Neural cell (in vitro differentiated cells): ENCODE results near the gene CERKL. TPM values are rescaled to one million over a fixed set of nuclear protein-coding genes. Genes with fewer than 3 reads are reported as not detected.

ENCODE experiments used
- H2AFZ ChIP-seq: fragments of 200-600, 300-800 bp; sonication (generic), shearing (Covaris generic); 2 replicates; pipeline ENCODE4 v1.6.0; 2014; ENCODE audit warnings: low read depth, mild to moderate bottlenecking, antibody characterized with exemption, low read length, moderate library complexity
- H3F3A ChIP-seq: fragments of 200-600 bp; shearing (Covaris generic); 2 replicates; pipeline ENCODE4 v1.6.1; 2016; ENCODE audit warnings: mild to moderate bottlenecking, moderate library complexity, mixed read lengths, antibody characterized with exemption, low read length; ENCODE audit not compliant: insufficient read depth, poor library complexity, severe bottlenecking
- H3K27ac ChIP-seq: fragments of 200-600, 300-800 bp; sonication (generic), shearing (Covaris generic); 2 replicates; pipeline ENCODE4 v1.5.1; 2014; ENCODE audit warnings: mild to moderate bottlenecking, low read length, moderate library complexity
- H3K27me3 ChIP-seq: fragments of 300-800, 200-600 bp; sonication (generic), shearing (Covaris generic); 2 replicates; pipeline ENCODE4 v1.6.0; 2014; ENCODE audit warnings: mild to moderate bottlenecking, low read depth, low read length, moderate library complexity; ENCODE audit not compliant: insufficient read depth
- H3K36me3 ChIP-seq: fragments of 300-800, 200-600 bp; sonication (generic), shearing (Covaris generic); 2 replicates; pipeline ENCODE4 v1.5.1; 2014; ENCODE audit warnings: mild to moderate bottlenecking, antibody characterized with exemption, low read length, moderate library complexity; ENCODE audit not compliant: insufficient read depth
- H3K4me2 ChIP-seq: fragments of 300-800, 200-600 bp; sonication (generic), shearing (Covaris generic); 2 replicates; pipeline ENCODE4 v1.6.0; 2014; ENCODE audit warnings: mild to moderate bottlenecking, low read length
- H3K4me3 ChIP-seq: fragments of 300-800, 200-600 bp; sonication (generic), shearing (Covaris generic); 2 replicates; pipeline ENCODE4 v1.5.1; 2014; ENCODE audit warnings: mild to moderate bottlenecking, low read length, moderate library complexity
- H3K79me2 ChIP-seq: fragments of 200-600 bp; shearing (Covaris generic); replicated peaks from 2 replicates; pipeline ENCODE4 v1.6.0; 2014; ENCODE audit warnings: mild to moderate bottlenecking, low read length, moderate library complexity; ENCODE audit not compliant: insufficient read depth
- H3K9ac ChIP-seq: fragments of 300-800, 200-600 bp; sonication (generic), shearing (Covaris generic); 2 replicates; pipeline ENCODE4 v1.6.1; 2016; ENCODE audit warnings: mild to moderate bottlenecking, low read length, mixed read lengths
- H3K9me2 ChIP-seq: fragments of 200-600 bp; shearing (Covaris generic); 2 replicates; pipeline ENCODE4 v1.6.1; 2016; ENCODE audit warnings: mild to moderate bottlenecking, low read length, mixed read lengths; ENCODE audit not compliant: insufficient read depth
- H3K9me3 ChIP-seq: fragments of 200-600, 300-800 bp; sonication (generic), shearing (Covaris generic); 2 replicates; pipeline ENCODE4 v1.6.1; 2016; ENCODE audit warnings: mild to moderate bottlenecking, mixed run types, low read length, moderate library complexity, mixed read lengths
- H4K20me1 ChIP-seq: fragments of 200-600 bp; shearing (Covaris generic); 2 replicates; pipeline ENCODE4 v1.6.1; 2016; ENCODE audit warnings: mild to moderate bottlenecking, mixed run types; ENCODE audit not compliant: insufficient read depth
- EP300 ChIP-seq: fragments of 450-650 bp; conservative IDR thresholded peaks from 2 replicates; pipeline ENCODE4 v1.6.1; 2014; ENCODE audit warnings: antibody characterized with exemption, mild to moderate bottlenecking, moderate library complexity; ENCODE audit not compliant: poor library complexity, severe bottlenecking
- EZH2 ChIP-seq: fragments of 200-600, 300-800 bp; shearing (Covaris generic), sonication (generic); IDR thresholded peaks from 2 replicates; pipeline ENCODE4 v1.6.1; 2014; ENCODE audit warnings: antibody characterized with exemption, low read length, borderline replicate concordance, mild to moderate bottlenecking; ENCODE audit not compliant: insufficient read depth, poor library complexity, severe bottlenecking
- MXI1 ChIP-seq: fragments of 450-650 bp; conservative IDR thresholded peaks from 2 replicates; pipeline ENCODE4 v1.6.1; 2014; ENCODE audit warnings: antibody characterized with exemption, mild to moderate bottlenecking; ENCODE audit not compliant: poor library complexity, severe bottlenecking
- POLR2AphosphoS5 ChIP-seq: IDR thresholded peaks from 2 replicates; pipeline ENCODE4 v1.6.1; 2012
- RAD21 ChIP-seq: fragments of 450-650 bp; conservative IDR thresholded peaks from 2 replicates; pipeline ENCODE4 v1.6.1; 2014; ENCODE audit warnings: antibody characterized with exemption, mild to moderate bottlenecking, moderate library complexity
- SMC3 ChIP-seq: fragments of 450-650 bp; conservative IDR thresholded peaks from 2 replicates; pipeline ENCODE4 v1.6.1; 2014; ENCODE audit warnings: antibody characterized with exemption, mild to moderate bottlenecking, moderate library complexity; ENCODE audit not compliant: poor library complexity
- TAF1 ChIP-seq: IDR thresholded peaks from 2 replicates; pipeline ENCODE4 v1.6.1; 2012; ENCODE audit warnings: low read depth
- polyA plus RNA-seq: library from polyadenylated mRNA; depleted of rRNA; stranded (reverse); fragments of >200 nt; gene quantifications from 2 replicates; pipeline ENCODE4 v1.2.3, GENCODE V29; 2014
- TF ChIP-seq, protein P1 (sequence below): IDR thresholded peaks from 2 replicates; pipeline ENCODE4 v1.6.1; 2012; ENCODE audit warnings: borderline replicate concordance
- TF ChIP-seq, protein P2 (sequence below): fragments of 450-650 bp; IDR thresholded peaks from 2 replicates; pipeline ENCODE4 v1.5.1; 2014; ENCODE audit warnings: antibody characterized with exemption, mild to moderate bottlenecking, moderate library complexity; ENCODE audit not compliant: poor library complexity, severe bottlenecking

CERKL gene
- polyA plus RNA-seq, 1 donor from 2014 or later: not detected

DNA sequence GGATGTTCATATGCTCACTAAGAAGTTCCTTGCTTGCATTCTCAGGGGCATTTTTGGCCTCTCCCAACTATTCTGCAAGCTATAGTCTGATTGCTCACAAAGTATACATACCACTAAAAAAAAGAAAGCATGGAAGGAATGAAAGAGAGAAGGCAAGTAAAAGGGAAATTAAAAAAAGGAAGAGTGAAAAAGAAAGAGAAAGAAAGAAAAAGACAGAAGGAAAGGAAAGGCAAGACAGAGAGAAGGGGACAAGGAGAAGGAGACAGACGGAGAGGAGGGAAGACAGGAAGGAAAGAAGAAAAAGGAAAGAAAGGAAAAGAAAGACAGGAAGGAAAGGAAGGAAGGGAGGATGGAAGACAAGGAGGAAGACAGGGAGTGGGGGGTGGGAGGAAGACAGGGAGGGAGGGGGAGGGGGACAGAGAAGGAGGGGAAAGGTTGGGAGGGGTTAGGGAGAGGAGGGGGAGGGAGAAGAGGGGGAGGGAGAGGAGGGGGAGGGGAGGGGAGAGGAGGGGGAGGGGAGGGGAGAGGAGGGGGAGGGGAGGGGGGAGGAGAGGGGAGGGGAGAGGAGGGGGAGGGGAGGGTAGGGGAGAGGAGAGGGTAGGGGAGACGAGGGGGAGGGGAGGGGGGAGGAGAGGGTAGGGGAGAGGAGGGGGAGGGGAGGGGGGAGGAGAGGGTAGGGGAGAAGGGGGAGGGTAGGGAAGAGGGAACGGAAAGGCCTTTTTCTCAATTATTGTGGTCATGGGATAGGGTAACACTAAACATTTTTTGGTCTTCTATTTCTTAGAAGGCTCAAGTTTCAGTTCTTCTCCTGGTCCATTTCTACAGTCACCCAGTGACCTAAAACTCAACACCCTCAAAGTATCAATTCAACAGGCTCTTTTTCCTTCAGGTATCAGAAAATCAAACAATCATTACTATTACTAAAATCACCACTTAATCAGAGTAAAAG, 50.7 kb downstream of the CERKL start:
- H3K4me2 ChIP-seq: no peak overlapping the region
- no peak overlapping the region for H2AFZ ChIP-seq
- H3F3A ChIP-seq: no peaks in the 10 kb centered on the region
- no peak overlapping the region for H3K27ac ChIP-seq
- H4K20me1 ChIP-seq: no peaks in the 10 kb centered on the region
- no peaks in the 10 kb centered on the region for H3K9me3 ChIP-seq
- no peak overlapping the region for H3K9ac ChIP-seq
- no peak overlapping the region for H3K4me3 ChIP-seq
- H3K36me3 ChIP-seq: no peaks in the 10 kb centered on the region
- H3K79me2 ChIP-seq: no peaks in the 10 kb centered on the region
- no peaks in the 10 kb centered on the region for H3K27me3 ChIP-seq
- no peaks in the 10 kb centered on the region for H3K9me2 ChIP-seq
- TF ChIP-seq EP300: no peak
- no peak for TF ChIP-seq EZH2
- TF ChIP-seq, protein P1, sequence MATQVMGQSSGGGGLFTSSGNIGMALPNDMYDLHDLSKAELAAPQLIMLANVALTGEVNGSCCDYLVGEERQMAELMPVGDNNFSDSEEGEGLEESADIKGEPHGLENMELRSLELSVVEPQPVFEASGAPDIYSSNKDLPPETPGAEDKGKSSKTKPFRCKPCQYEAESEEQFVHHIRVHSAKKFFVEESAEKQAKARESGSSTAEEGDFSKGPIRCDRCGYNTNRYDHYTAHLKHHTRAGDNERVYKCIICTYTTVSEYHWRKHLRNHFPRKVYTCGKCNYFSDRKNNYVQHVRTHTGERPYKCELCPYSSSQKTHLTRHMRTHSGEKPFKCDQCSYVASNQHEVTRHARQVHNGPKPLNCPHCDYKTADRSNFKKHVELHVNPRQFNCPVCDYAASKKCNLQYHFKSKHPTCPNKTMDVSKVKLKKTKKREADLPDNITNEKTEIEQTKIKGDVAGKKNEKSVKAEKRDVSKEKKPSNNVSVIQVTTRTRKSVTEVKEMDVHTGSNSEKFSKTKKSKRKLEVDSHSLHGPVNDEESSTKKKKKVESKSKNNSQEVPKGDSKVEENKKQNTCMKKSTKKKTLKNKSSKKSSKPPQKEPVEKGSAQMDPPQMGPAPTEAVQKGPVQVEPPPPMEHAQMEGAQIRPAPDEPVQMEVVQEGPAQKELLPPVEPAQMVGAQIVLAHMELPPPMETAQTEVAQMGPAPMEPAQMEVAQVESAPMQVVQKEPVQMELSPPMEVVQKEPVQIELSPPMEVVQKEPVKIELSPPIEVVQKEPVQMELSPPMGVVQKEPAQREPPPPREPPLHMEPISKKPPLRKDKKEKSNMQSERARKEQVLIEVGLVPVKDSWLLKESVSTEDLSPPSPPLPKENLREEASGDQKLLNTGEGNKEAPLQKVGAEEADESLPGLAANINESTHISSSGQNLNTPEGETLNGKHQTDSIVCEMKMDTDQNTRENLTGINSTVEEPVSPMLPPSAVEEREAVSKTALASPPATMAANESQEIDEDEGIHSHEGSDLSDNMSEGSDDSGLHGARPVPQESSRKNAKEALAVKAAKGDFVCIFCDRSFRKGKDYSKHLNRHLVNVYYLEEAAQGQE: no peak
- no peak for TF ChIP-seq MXI1
- TF ChIP-seq RAD21: no peak
- TF ChIP-seq TAF1: no peak
- TF ChIP-seq POLR2AphosphoS5: no peak
- TF ChIP-seq, protein P2, sequence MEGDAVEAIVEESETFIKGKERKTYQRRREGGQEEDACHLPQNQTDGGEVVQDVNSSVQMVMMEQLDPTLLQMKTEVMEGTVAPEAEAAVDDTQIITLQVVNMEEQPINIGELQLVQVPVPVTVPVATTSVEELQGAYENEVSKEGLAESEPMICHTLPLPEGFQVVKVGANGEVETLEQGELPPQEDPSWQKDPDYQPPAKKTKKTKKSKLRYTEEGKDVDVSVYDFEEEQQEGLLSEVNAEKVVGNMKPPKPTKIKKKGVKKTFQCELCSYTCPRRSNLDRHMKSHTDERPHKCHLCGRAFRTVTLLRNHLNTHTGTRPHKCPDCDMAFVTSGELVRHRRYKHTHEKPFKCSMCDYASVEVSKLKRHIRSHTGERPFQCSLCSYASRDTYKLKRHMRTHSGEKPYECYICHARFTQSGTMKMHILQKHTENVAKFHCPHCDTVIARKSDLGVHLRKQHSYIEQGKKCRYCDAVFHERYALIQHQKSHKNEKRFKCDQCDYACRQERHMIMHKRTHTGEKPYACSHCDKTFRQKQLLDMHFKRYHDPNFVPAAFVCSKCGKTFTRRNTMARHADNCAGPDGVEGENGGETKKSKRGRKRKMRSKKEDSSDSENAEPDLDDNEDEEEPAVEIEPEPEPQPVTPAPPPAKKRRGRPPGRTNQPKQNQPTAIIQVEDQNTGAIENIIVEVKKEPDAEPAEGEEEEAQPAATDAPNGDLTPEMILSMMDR: no peak
- no peak for TF ChIP-seq SMC3

DNA sequence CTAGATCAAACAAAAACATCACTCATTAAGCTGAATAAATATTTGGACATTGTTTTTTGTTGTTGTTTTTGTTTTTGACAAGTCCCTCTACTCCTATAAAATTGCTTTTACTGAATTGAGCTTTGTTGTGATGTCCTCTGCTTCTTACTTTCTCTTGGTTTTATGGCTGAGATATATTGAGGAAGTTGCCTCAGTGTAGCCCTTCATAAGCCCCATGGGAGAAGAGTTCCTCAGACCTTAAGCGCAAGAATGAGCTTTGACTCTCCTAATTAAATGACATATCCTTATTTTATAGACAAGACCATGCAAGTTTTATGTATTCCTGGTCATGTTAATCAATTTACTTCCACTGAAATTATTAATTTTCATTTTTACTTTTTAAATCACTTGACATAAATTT, 54.9 kb downstream of the CERKL start:
- no peaks in the 10 kb centered on the region for H3K27me3 ChIP-seq
- no peaks in the 10 kb centered on the region for H3F3A ChIP-seq
- no peak overlapping the region for H3K4me3 ChIP-seq
- no peak overlapping the region for H3K4me2 ChIP-seq
- no peak overlapping the region for H2AFZ ChIP-seq
- no peak for TF ChIP-seq TAF1
- TF ChIP-seq MXI1: no peak
- no peak for TF ChIP-seq EP300
- no peak overlapping the region for H3K27ac ChIP-seq
- no peak overlapping the region for H3K9ac ChIP-seq
- H3K36me3 ChIP-seq: no peaks in the 10 kb centered on the region
- no peaks in the 10 kb centered on the region for H3K9me3 ChIP-seq
- H3K79me2 ChIP-seq: no peaks in the 10 kb centered on the region
- no peaks in the 10 kb centered on the region for H3K9me2 ChIP-seq
- no peaks in the 10 kb centered on the region for H4K20me1 ChIP-seq
